Endothelial cell (in vitro differentiated cells): ENCODE data around the gene HDDC3. TPM values are rescaled to one million over a fixed set of nuclear protein-coding genes. Genes with fewer than 3 reads are reported as not detected.

Source experiments
- DNase-seq: peaks from one replicate; pipeline ENCODE4 v3.0.0; 2021; ENCODE audit warnings: low spot score
- H3K27ac Mint-ChIP-seq: one replicate; pipeline ENCODE4 v1.8.0; 2021; ENCODE audit warnings: mixed read lengths, inconsistent platforms; ENCODE audit not compliant: unreplicated experiment
- H3K27me3 Mint-ChIP-seq: one replicate; pipeline ENCODE4 v1.8.0; 2021; ENCODE audit warnings: mild to moderate bottlenecking, moderate library complexity, mixed read lengths, inconsistent platforms; ENCODE audit not compliant: unreplicated experiment
- H3K36me3 Mint-ChIP-seq: one replicate; pipeline ENCODE4 v1.8.0; 2021; ENCODE audit warnings: mild to moderate bottlenecking, low read depth, mixed read lengths, inconsistent platforms; ENCODE audit not compliant: unreplicated experiment
- H3K4me1 Mint-ChIP-seq: one replicate; pipeline ENCODE4 v1.8.0; 2021; ENCODE audit warnings: mild to moderate bottlenecking, mixed read lengths, inconsistent platforms; ENCODE audit not compliant: unreplicated experiment
- H3K4me3 Mint-ChIP-seq: one replicate; pipeline ENCODE4 v1.8.0; 2021; ENCODE audit warnings: mild to moderate bottlenecking, mixed read lengths, inconsistent platforms; ENCODE audit not compliant: unreplicated experiment
- H3K9me3 Mint-ChIP-seq: one replicate; pipeline ENCODE4 v1.8.0; 2021; ENCODE audit warnings: mixed read lengths, inconsistent platforms; ENCODE audit not compliant: unreplicated experiment
- total RNA-seq: library from RNA; stranded (reverse); fragmentation: NEBNext Ultra II Directional; extraction: Animal tissue kit (Norgen Biotek cat#: 25700); gene quantifications from one replicate; pipeline ENCODE4 v1.2.1, GENCODE V29; 2021; ENCODE audit not compliant: unreplicated experiment
- TF ChIP-seq, protein P1 (sequence below): fragments of 200-600 bp; sonication (generic); IDR thresholded peaks from one replicate; pipeline ENCODE4 v1.5.0; 2021; ENCODE audit warnings: antibody characterized with exemption; ENCODE audit not compliant: unreplicated experiment

The HDDC3 gene
- total RNA-seq, 1 donor from 2014 or later = 14.5 TPM

DNA sequence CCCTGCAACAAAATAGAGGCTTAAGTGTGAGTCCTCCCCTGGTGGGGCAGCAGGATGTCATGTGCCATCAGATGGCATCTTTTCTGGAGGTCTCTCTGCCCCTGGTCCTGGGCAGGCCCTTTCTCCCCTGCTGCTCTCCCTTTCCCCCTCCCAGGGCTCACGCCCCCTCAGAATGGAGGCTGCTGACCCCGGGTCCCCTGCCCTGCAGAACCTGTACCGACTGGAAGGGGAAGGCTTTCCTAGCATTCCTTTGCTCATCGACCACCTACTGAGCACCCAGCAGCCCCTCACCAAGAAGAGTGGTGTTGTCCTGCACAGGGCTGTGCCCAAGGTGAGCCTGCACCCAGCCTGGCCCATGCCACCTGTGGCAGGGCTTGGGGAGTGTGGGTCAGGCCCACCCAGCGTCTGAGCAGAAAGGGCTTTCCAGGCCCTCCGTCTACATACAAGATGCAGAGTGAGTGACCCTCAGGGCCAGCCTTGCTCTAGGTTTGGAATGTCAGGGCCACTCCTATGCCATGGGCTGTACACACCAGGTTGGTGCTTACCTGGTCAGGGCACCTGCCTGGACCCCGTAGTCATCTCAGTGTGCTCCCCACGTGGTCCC, 40.9 kb downstream of the HDDC3 start:
- peaks cover 37% of the 10 kb centered on the region for H3K36me3 Mint-ChIP-seq
- no peak overlapping the region for H3K4me3 Mint-ChIP-seq
- peaks cover 3% of the 10 kb centered on the region for H3K4me1 Mint-ChIP-seq
- no peaks in the 10 kb centered on the region for H3K9me3 Mint-ChIP-seq
- TF ChIP-seq, protein P1, sequence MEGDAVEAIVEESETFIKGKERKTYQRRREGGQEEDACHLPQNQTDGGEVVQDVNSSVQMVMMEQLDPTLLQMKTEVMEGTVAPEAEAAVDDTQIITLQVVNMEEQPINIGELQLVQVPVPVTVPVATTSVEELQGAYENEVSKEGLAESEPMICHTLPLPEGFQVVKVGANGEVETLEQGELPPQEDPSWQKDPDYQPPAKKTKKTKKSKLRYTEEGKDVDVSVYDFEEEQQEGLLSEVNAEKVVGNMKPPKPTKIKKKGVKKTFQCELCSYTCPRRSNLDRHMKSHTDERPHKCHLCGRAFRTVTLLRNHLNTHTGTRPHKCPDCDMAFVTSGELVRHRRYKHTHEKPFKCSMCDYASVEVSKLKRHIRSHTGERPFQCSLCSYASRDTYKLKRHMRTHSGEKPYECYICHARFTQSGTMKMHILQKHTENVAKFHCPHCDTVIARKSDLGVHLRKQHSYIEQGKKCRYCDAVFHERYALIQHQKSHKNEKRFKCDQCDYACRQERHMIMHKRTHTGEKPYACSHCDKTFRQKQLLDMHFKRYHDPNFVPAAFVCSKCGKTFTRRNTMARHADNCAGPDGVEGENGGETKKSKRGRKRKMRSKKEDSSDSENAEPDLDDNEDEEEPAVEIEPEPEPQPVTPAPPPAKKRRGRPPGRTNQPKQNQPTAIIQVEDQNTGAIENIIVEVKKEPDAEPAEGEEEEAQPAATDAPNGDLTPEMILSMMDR = no peak
- no peak for DNase-seq
- H3K27ac Mint-ChIP-seq = no peak overlapping the region
- H3K27me3 Mint-ChIP-seq = peaks cover 4% of the 10 kb centered on the region

DNA sequence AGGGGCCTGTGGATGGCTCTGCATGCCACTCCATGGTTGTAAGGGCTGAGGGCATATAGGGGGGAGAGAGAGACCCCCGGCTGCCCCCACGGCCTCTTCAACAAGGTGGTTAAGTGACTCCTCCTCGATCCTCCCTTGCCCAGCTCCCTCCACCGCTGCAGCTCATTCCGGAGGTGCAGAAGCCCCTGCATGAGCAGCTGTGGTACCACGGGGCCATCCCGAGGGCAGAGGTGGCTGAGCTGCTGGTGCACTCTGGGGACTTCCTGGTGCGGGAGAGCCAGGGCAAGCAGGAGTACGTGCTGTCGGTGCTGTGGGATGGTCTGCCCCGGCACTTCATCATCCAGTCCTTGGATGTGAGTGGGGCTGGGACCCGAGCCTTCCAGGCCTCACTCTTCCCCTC, 41.5 kb downstream of the HDDC3 start:
- H3K27me3 Mint-ChIP-seq = peaks cover 4% of the 10 kb centered on the region
- peaks cover 32% of the 10 kb centered on the region for H3K36me3 Mint-ChIP-seq
- TF ChIP-seq, protein P1 = no peak
- no peak for DNase-seq
- no peak overlapping the region for H3K27ac Mint-ChIP-seq
- peaks cover 9% of the 10 kb centered on the region for H3K4me1 Mint-ChIP-seq
- no peak overlapping the region for H3K4me3 Mint-ChIP-seq
- no peaks in the 10 kb centered on the region for H3K9me3 Mint-ChIP-seq

DNA sequence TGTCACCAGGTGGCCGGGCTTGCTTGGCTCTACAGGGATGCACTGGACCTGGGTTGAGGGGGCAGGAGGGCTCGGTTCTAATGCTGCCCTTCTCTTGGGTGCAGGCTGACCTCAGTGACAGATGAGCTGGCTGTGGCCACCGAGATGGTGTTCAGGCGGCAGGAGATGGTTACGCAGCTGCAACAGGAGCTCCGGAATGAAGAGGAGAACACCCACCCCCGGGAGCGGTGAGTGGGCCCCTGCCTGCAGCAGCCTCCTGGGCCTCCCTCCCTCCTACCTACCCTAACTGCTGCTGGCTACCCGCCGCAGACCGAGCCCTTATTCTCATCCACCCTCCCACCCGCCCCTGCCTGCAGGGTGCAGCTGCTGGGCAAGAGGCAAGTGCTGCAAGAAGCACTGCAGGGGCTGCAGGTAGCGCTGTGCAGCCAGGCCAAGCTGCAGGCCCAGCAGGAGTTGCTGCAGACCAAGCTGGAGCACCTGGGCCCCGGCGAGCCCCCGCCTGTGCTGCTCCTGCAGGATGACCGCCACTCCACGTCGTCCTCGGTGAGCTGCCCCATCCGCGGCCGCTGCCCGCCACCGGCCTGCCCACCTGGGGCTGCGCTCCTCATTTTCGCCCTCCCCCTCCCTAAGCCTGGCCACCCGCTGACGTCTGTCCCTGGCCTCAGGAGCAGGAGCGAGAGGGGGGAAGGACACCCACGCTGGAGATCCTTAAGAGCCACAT, 42.5 kb downstream of the HDDC3 start:
- no peak for DNase-seq
- Mint-ChIP-seq H3K27ac (no peak overlapping the region), H3K4me1 (peaks cover 19% of the 10 kb centered on the region), H3K27me3 (peaks cover 4% of the 10 kb centered on the region), H3K36me3 (peaks cover 27% of the 10 kb centered on the region), H3K9me3 (no peaks in the 10 kb centered on the region), H3K4me3 (no peak overlapping the region)
- TF ChIP-seq, protein P1 = no peak

DNA sequence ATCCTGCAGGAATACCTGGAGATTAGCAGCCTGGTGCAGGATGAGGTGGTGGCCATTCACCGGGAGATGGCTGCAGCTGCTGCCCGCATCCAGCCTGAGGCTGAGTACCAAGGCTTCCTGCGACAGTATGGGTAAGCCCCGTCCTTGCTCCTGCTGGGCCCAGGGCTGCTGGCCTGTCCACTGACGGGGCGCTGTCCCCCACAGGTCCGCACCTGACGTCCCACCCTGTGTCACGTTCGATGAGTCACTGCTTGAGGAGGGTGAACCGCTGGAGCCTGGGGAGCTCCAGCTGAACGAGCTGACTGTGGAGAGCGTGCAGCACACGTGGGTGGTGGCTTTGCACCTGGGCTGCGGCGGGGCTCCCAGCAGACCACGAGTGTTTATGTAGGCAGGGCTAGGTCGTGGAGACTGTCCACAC, 43.0 kb downstream of the HDDC3 start:
- H3K27ac Mint-ChIP-seq = no peak overlapping the region
- no peak for DNase-seq
- H3K27me3 Mint-ChIP-seq = peaks cover 4% of the 10 kb centered on the region
- H3K4me1 Mint-ChIP-seq = peaks cover 20% of the 10 kb centered on the region
- no peaks in the 10 kb centered on the region for H3K9me3 Mint-ChIP-seq
- H3K4me3 Mint-ChIP-seq = no peak overlapping the region
- TF ChIP-seq, protein P1 = no peak
- peaks cover 27% of the 10 kb centered on the region for H3K36me3 Mint-ChIP-seq

DNA sequence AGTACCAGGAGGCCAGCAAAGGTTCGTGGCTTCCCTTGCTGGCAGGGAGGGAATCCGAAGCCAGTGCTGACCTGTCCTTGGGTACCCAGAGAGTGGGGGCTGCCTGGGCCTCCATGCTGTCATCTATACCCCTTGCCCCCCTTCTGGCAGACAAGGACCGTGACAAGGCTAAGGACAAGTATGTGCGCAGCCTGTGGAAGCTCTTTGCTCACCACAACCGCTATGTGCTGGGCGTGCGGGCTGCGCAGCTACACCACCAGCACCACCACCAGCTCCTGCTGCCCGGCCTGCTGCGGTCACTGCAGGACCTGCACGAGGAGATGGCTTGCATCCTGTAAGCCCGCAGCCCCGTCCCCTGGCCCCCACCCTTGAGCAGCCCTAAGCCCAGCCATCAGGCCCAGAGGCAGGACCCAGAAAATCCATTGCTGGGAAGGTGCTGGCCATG, 45.3 kb downstream of the HDDC3 start:
- Mint-ChIP-seq H3K27me3 (peaks cover 2% of the 10 kb centered on the region), H3K36me3 (peaks cover 15% of the 10 kb centered on the region), H3K27ac (no peak overlapping the region), H3K9me3 (no peaks in the 10 kb centered on the region), H3K4me3 (no peak overlapping the region), H3K4me1 (peaks cover 26% of the 10 kb centered on the region)
- TF ChIP-seq, protein P1 = no peak
- DNase-seq = no peak
